KG1 (cell line): ENCODE results near the gene KRT31.
"Not testable (repeated sequence)": the region's sequence is repeated elsewhere in the genome, so short reads cannot be mapped to it uniquely, and the experiment has no call there.

Experiments
- DNase-seq: peaks from one replicate; lab custom pipeline; 2025; lab: John Stamatoyannopoulos, UW

The KRT31 gene

DNA sequence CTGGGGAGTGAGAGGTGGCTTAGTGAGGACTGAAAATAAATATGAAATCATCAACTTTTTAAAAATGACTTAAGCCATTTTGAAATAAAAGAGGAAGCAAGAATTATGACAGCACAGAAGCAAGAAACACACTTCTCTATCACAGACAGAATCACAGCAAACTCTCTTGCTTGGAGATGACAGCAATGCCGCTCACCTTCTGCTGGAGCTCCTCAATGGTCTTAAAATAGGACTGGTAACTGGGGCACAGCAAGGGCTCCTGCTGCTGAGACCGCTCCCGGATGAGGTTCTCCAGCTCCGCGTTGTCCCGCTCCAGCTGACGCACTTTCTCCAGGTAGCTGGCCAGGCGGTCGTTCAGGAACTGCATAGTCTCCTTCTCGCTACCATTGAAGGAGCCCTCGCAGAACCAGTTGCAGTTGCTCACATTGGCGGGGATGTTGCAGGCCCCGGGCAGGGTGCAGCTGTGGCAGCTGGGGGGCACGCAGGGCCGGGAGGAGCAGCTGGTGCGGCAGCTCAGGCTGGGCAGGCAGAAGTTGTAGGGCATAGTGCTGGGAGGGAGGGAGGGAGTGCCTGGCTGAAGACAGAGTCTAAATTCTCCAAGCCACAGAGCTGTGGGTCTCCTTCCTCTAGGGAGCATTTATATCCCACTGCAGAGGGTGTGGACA is at the start of gene KRT31:
TSS of gene KRT31 (minus strand) at position 613 of the 665 bp plus-strand sequence. CDS start at position 544, 69 bp downstream.
- DNase-seq, result no peak

DNA sequence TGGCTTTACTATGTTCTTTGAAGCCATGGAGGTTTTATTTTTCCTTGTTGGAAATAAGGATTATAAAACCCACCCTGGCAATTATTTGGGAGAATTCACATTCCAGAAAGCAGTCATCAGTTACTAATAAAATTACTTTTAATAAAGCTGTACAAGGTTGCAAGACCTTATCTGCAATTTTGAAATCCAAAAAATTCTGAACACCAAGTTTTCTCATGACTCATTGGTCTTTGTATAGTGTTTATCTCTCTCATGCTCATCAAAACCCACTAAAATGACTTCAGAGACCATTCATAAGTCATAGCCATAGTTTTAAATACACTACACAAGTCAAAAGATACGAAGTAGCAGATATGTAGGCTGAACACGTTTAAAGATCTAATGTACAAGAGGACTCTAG is 49.4 kb upstream of the KRT31 start:
- DNase-seq, result no peak

DNA sequence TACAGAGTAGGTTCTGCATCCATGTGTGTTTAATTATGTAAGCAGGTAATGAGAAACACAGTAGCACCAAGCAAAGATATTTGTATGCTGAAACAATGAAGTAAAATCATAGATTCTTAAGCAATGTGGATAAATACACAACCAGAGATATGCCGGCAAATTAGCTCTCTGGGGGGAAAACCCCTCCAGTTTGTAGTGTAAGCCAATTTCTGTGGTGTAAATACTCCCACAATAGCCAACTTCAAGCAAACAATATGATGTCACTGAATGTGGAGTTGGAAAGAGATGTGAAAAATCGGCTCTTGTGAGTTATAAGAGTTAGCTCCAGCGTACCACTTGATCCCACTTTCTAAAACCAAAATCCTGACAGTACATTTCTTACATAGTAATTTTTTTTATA is 47.2 kb upstream of the KRT31 start:
- no peak for DNase-seq

DNA sequence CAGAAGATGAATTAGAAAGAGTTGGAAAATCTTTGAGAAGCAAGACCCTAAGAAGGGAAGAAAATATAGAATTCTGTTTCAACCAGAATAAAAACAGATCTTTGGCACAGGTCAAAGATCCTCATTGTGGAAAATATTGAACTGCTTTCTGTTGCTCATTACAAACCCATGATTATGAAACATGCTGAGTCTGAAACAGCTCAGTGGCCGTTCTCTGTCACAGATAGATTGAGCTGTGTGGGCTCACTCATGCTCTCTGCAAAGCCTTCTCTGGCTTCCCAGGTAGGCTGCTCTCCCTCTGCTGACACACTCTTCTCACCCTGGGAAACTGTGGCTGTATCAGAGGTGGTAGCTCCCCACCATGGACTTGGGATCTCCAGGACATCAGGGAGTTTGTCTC is 46.8 kb upstream of the KRT31 start:
- DNase-seq, result no peak

DNA sequence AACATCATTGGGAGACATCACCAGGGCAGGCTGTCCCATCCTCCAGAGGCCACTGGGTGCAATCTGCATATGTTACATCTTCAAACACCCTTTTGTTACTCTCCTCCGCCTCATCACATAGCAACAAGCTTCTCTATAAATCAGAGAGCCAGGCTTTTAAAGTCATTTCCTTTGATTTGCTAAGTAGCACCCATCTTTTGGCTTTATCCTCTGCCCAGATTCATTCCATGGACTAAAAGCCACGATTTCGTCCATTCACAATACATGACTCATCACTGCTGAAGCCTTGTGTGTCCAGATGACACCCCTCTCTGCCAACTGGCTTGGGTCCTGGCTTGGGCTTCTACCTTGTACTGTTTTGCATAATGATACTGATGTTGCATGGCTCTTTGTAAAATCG is 45.3 kb upstream of the KRT31 start:
- DNase-seq, result no peak

DNA sequence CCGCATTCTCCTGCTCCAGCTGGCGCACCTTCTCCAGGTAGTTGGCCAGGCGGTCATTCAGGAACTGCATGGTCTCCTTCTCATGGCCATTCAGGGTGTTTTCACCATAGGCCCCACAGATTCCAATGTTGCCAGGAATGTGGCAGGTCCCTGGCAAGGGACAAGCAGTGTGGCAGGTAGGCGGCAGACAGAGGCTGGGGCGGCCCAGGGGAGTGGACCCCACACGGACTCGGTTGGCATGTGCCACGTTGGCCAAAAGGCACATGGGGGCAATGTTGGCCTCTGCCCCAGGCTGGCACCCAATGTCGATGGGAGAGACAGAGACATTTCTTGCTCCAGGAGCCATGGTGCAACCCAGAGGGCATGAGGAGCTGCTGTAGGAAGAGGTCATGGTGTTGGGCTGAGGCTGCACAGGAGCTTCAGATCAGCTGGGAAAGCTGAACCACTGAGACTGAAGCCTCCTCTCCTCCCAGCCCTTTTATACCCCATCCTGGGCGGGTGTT is 43.2 kb upstream of the KRT31 start, which contains the start of gene KRT38:
TSS of gene KRT38 (minus strand) at position 453 of the 503 bp plus-strand sequence. CDS start at position 391, 62 bp downstream.
- DNase-seq, result no peak

DNA sequence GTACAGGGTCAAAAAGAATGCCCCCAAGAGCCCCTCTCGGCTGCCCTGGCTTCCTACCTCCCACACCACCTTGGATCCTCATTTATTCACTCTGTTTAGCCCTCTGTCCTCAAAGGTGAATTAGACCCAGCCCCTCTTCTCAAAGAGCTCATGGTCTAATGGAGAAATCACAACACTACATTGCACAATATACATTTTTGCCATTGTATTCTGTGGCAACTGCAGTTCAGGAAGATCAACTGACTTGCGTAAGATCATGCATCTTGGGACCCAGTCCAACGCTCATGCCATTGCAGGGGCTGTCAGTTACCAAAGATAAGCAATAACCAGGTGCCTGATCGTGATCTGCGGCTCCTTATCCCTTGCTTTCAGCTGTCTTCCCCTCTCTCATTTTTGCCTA is 42.0 kb upstream of the KRT31 start:
- DNase-seq, result no peak

DNA sequence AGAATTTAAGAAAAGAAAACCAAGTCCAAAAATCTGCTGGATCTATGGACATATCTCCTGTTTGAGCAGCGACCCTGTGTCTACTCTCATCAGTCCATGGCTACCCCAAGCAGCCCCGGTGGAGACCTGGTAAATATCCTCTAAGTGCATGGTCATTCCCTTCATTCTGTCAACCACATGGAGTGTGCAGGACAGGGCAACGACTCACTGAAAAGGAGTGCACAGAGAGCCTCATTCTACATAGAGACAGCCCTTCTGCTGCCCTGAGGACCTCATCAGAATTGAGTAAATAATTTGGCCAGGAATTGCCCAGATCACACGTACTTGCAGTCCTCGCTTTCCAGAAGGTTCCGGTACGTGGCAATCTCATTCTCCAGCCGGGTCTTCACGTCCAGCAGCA is 40.4 kb upstream of the KRT31 start:
- DNase-seq, result no peak

DNA sequence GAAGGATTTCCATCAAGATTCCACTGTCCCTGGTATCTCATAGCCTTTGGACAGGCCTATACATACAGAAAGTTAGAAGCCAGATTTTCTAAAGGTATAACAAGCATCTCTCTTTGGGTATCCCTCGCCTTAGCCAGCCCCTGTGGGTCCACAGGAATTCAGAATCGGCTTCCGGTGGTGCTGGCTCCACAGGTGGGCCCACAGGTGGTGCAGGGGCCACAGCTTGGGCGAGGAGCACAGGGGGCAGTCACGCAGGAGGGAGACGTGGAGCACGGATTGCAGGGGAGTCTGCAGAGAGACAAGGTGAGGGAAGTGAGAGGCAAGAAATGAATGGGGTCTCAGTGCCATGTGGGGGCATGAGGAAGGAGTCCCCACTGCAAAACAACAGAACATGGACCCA is 39.8 kb upstream of the KRT31 start:
- DNase-seq, result no peak

DNA sequence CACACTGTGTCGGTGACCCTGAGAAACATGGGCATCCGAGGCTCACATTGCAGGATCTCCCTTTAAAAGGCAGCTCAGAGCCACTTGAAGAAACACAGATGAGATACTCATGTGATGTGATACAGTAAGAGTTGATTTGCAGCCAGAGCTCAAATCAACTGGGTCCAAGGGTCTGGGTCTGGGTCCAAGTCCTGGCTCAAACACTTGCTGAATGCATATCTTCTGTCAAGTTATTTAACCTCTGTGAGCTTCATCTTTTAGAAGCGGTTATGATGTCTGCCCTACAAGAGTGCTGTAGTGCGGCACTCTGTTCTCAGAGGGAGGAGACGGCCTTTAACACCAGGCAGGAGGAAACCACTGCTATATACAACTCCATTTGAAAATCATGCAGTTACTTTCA is 37.0 kb upstream of the KRT31 start:
- DNase-seq, result no peak

DNA sequence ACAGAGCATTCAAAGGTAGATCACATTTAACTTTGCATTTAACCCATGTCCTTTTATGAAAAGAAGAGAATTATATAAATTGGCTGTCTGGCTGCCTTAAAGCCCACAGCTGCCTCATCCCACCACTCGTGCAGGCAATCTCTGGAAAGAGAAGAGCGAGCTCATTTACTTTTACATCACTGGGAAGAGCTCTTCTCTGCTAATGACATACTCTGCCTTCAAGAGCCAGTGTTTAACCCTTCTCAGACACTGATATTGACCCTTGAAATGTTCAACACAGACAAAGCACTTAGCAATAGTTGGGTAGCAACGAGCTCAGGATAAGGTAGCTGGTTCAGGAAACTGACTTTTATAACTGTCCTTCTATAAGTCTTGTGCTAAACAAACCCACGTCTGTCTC is 36.6 kb upstream of the KRT31 start:
- DNase-seq, result no peak

DNA sequence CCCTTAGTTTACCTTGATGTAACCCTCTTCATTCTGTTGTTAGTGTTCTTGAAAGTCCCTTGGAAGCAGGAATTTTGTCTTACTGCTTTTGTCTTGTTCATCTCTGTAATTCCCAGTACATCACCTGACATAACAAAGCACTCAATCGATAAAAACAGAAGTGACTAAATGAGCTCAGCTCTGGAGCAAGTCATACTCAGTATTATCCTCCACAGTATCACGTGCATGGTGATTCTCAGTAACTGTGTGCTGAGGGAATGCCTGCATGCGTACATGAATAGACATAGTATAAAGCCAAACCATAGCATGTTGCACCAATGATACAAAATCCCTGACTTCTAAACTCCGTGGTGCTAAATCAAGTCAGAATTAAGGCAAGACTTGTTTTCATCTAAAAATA is 36.2 kb upstream of the KRT31 start:
- no peak for DNase-seq

DNA sequence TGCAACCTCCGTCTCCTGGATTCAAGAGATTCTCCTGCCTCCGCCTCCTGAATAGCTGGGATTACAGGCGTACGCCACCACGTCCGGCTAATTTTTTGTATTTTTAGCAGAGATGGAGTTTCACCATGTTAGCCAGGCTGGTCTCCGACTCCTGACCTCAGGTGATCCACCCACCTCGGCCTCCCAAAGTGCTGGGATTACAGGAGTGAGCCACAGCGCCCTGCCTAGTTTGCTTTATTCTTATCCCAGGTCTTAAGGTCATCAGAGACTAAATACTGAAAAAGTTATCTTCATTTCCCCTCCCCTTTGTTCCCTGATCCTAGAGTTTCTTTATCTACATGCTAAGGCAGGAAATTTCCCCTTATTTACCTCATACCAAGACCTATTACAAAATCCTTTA is 33.0 kb upstream of the KRT31 start:
- not testable (repeated sequence) for DNase-seq

DNA sequence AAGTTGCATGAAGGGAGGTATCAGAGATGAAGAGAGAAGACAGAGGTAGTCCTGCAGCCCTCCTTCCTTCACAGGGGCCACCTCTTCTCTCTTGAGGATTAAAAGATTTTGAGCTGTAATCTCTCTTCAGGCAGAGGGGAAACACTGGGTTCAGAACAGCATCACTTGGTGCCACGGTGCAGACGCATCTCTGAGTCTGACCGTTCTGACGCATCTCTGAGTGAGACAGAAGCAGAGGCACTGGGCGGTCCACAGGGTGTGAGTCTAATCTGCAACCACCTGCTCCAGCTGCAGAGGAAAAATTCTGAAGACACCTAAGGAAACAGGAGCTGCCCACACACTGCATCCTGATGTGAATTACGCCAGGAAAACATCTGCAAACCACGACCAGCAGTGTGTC is 32.3 kb upstream of the KRT31 start:
- no peak for DNase-seq

DNA sequence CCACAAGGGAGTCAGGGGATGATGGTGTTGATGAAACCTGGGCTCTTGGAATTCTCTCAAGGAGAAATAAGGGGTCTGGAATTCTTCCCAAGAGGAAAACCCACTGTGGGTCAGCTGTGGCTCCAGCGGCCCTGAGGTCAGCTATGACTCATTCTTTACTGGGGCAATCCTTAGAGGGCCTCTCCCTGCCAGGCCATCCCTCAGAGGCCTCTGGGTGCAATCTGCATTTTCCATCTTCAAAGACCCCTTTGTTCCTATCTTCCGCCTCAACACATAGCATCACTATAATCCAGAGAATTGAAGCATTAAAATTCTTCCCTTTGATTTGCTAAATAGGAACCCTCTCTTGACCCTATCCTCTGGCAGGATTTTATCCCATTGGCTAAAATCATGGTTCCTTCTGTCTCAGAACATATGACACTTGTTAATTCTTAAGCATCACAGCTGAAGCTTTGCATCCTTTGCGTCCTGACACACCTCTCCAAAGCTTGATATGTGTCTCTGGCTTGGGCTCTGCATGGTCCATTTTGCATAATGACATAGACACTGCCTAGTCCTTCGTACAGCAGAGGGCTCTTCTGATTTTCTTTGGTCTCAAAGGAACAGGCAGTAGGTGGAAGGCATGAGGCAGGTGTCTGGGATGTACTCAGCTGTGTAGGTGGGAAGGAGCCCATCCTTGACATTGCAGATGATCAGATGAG is 31.3 kb upstream of the KRT31 start:
- no peak for DNase-seq

DNA sequence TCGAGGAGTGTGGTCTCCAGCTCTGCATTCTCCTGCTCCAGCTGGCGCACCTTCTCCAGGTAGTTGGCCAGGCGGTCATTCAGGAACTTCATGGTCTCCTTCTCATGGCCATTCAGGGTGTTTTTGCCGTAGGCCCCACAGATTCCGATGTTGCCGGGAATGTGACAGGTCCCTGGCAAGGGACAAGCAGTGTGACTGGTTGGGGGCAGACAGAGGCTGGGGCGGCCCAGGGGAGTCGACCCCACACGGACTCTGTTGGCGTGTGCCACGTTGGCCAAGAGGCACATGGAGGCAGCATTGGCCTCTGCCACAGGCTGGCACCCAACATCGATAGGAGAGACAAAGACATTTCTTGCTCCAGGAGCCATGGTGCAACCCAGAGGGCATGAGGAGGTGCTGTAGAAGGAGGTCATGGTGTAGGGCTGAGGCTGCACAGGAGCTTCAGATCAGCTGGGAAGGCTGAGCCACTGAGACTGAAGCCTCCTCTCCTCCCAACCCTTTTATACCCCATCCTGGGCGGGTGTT is 26.8 kb upstream of the KRT31 start, which contains the start of gene KRT37:
TSS of gene KRT37 (minus strand) at position 475 of the 525 bp plus-strand sequence. CDS start at position 413, 62 bp downstream.
- no peak for DNase-seq

DNA sequence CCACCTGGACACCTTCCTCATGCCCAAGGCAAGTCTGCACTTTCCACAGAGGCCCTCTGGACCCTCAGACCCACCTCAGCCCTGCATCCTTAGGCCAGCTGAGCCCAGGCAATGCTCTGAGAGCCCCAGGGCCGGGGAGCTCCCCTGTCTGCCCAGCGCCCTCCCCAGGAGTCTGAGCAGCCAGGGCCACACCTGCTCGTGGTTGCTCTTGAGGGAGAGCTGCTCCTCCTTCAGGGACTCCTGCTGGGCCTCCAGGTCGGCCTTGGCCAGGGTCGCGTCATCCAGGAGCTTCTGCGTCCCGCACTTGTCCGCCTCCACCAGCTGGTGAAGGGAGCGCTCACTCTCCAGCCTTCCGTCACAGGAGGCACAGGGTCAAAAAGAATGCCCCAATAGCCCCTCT is 25.2 kb upstream of the KRT31 start:
- DNase-seq, result not testable (repeated sequence)

DNA sequence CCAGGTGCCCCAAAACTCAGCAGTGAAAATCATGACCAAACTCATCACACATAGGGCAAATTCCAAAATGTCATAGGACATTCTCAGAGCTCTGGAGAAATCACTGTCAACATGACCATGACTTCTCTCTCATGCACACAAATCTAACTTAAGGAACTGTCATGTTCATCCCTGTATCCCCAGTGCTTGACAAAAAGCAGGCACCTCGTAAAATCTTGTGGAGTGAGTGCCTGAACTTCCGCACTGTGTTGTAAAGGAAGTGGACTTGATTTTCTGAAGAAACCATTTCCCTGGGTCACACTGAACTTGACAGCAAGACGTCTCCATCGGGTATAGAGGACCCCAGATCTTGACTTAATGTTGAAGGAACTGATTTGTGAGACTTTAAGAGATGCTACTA is 24.2 kb upstream of the KRT31 start:
- no peak for DNase-seq

DNA sequence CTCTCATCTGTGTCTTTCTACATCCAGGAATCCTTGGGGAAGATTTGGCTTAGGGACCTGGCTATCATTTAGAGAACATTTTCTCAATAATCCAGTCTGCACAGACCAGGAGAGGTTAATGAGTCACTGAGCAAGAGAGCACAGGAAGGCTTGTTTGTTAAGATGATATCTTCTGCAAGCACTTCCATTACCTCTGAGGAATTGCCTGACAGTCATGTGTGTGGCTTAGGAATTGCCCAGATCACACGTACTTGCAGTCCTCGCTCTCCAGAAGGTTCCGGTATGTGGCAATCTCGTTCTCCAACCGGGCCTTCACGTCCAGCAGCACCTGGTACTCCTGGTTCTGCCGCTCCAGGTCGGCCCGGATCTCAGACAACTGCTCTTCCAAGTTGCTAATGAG is 23.7 kb upstream of the KRT31 start:
- DNase-seq, result no peak

DNA sequence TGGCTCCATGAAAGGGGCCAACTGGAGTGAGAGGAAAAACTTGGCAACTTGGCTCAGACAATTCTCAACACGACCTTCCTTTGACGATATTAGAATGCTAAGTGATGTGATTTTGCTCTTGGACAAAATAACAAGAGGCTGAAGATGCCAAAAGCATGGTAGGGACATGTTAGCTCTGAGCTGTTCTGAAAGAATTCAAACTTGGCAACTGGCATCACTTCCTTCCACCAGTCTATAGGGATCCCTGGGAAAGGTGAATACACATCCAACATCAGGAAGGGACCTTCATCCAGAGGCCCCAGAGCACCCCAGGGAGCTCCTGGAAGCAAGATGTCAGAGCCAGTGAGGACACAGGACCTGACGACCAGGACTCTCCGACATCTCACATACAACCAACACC is 22.7 kb upstream of the KRT31 start:
- DNase-seq, result no peak

DNA sequence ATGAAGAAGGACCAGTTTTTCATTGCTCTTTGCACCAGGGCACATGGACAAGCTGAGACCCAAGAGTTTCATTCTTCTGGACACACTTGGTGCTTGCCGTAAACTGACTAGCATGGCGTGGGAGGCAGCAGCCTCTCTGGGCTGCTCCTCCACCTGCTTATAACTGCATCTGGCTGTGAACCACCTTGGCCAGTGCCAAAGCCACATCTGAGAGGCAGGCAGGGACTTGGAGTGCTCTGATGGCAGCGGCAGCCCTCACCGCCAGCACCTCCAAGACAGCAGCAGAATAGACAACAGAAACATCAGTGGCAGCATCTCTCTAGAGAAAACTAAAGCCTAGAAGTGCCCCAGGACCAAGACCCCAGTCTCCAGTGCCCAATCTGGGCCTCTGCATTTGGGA is 22.3 kb upstream of the KRT31 start:
- DNase-seq, result no peak

DNA sequence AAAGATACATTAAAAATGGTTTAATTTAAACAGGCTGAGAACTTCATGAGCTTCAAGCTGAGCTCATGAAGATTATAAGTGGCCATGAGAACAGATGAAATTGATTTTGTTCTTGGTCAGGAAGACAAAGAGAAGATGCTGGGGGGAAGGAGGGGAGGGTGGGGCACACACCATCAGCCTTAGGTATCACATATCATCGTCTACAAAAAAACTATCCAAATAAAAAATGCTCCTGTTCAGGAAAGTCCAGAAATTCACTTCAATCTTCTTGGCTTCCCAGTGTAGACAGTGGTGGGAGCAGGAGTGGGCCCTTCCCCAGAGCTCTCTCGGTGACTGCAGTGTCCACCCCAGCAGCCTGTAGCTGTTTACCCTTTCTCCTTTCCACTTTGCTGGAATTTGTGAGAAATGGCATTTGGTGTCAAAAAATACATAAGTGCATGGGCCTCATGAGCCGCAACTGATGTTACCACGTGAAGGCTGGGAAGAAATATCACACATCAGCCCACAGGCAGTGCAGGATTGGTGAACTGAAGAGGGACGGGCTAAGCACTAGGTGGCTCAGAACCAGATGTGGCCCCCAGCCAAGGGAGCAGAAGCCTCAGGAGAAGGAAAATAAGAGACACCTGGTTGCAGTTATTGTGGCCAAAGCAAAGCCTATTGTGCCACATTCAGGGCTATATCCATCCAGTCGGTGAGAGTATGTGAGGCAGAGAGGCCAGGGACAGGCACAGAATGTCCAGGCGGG is 20.9 kb upstream of the KRT31 start:
- no peak for DNase-seq
